Fibroblast of villous mesenchyme (primary cell): ENCODE data around the gene BANF2. TPM values are rescaled to one million over a fixed set of nuclear protein-coding genes. Genes with fewer than 3 reads are reported as not detected.

ENCODE experiments used
- DNase-seq: peaks from one replicate; pipeline ENCODE4 v3.0.0-alpha.2; 2010; ENCODE audit warnings: low read depth
- H3K4me3 ChIP-seq: 2 replicates; pipeline ENCODE4 v1.5.1; 2011; ENCODE audit warnings: low read depth, mild to moderate bottlenecking, low read length
- CTCF ChIP-seq: IDR thresholded peaks from 2 replicates; pipeline ENCODE4 v1.5.1; 2012; ENCODE audit warnings: low read depth, mild to moderate bottlenecking, low read length; ENCODE audit not compliant: insufficient read depth
- total RNA-seq: library from RNA; depleted of rRNA; stranded (reverse); fragments of >200 nt; gene quantifications from 2 replicates; pipeline ENCODE4 v1.2.3, GENCODE V29; 2012

Gene BANF2
- total RNA-seq, 1 donor = not detected

DNA sequence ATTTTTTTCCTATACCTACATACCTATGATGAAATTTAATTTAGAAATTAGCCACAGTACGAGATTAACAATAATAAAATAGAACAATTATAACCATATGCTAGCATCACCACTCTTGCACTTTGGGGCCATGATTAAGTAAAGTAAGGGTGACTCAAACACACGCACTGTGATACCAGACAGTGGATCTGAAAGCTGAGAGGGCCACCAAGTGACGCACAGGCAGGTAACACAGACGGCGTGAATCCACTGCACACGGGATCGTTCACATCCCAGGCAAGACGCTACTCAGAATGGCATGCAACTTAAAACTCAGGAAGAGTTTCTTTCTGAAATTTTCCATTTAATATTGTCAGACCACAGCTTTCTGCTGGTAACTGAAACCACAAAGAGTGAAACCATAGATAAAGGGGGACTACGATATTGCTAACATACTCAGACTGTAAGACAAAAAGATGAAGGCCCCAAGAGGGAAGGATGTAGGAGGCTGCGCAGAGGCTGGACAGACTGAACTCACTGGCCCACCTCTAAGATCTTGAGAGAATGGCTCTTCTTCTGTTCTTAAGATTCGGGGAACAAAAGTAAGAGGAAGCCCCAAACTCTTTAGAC, 35.6 kb upstream of the BANF2 start:
- DNase-seq = no peak
- H3K4me3 ChIP-seq = no peak overlapping the region
- no peak for TF ChIP-seq CTCF

DNA sequence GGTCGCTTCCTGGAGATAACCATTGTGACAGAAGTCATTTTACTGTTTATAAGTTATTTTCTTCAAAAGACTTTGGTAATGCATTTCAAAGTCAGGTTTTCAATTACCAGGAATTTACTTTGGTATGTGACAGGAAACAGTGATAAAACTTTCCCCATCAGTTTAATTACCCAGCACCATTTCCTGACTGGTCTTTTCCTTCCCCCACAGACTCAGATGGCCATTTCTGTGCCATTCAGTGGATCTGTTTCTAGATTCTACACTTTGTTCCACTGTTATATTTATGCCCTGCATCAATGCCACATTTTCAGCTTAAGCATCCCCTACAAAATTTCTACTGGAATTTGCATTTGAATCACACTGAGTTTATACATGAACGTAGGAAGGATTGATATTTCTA, 34.0 kb upstream of the BANF2 start:
- no peak overlapping the region for H3K4me3 ChIP-seq
- no peak for DNase-seq
- no peak for TF ChIP-seq CTCF

DNA sequence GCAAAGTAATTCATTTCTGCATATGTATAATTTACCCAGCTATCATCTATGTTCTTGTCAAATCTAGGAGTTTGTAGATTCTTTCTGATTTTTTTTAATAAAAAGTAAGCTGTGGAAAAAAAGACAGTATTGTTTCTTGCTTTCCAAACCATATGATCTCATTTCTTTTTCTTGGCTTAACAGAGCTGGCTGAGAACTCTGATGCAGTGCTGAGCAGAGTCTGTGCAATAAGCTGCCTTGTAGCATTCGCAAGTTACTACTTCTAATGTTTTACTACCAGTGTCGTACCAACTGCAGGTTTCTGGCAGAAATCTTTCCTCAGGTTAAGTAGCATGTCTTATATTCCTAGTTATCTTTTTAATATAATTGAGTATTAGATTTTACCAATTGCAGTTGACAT, 33.3 kb upstream of the BANF2 start:
- DNase-seq = no peak
- H3K4me3 ChIP-seq = no peak overlapping the region

GRCh38 chr20:17667445-17667844, 32.3 kb upstream of the BANF2 start:
- no peak for DNase-seq
- no peak for TF ChIP-seq CTCF
- no peak overlapping the region for H3K4me3 ChIP-seq

More for the DNA sequence above, 33.3 kb upstream of the BANF2 start:
- TF ChIP-seq CTCF = no peak

- DNase-seq = no peak
- no peak for TF ChIP-seq CTCF
- H3K4me3 ChIP-seq = no peak overlapping the region
Measured at GRCh38 chr20:17668432-17668831, 31.3 kb upstream of the BANF2 start.

- H3K4me3 ChIP-seq = no peak overlapping the region
- no peak for DNase-seq
- no peak for TF ChIP-seq CTCF
Measured at GRCh38 chr20:17669306-17669931, 30.3 kb upstream of the BANF2 start.

DNA sequence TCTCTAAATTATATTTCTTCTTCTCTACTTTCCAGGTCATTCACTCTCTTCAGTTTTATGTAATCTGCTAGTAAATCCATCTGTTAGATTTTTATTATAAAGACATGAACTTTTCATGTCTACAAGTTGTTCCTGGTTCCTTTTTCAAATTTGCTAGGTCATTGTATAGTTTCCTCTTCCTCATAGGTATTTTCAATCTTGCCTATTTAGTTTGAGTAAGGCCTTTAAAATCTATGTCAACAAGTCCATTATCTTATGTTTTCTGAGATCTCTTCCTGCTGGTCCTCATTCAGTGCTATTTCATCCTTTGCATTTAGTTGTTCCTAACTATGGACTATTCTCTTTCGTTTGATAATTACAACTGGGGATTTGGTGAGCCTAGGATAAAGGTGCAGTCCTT, 28.8 kb upstream of the BANF2 start:
- no peak for DNase-seq
- no peak overlapping the region for H3K4me3 ChIP-seq
- TF ChIP-seq CTCF = no peak
